ENCODE measurements around the gene C19orf53.
"Not testable (repeated sequence)": the region's sequence is repeated elsewhere in the genome, so short reads cannot be mapped to it uniquely, and the experiment has no call there.

The C19orf53 gene

DNA sequence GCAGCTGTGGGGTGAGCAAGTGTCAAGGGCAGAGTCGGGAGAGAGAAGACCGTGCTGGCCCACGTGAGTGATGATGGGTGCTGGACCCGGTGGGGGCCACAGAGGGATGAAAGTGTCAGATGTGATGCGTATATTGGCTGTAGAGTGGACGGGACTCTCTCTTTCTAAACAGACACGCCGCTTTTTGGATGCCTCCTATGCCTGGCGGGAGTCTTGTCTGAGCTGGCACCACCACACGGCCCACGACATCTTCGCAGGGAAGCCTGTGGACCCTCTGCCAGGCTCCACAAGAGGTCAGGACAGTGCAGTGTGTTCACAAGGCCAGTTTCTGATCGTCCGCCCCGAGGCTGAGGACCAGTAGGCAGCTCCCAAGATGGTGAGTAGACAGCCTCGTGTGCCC lies 22.8 kb upstream of the C19orf53 start:
- FAIRE-seq, result no peak
- TF ChIP-seq, protein P1, sequence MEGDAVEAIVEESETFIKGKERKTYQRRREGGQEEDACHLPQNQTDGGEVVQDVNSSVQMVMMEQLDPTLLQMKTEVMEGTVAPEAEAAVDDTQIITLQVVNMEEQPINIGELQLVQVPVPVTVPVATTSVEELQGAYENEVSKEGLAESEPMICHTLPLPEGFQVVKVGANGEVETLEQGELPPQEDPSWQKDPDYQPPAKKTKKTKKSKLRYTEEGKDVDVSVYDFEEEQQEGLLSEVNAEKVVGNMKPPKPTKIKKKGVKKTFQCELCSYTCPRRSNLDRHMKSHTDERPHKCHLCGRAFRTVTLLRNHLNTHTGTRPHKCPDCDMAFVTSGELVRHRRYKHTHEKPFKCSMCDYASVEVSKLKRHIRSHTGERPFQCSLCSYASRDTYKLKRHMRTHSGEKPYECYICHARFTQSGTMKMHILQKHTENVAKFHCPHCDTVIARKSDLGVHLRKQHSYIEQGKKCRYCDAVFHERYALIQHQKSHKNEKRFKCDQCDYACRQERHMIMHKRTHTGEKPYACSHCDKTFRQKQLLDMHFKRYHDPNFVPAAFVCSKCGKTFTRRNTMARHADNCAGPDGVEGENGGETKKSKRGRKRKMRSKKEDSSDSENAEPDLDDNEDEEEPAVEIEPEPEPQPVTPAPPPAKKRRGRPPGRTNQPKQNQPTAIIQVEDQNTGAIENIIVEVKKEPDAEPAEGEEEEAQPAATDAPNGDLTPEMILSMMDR (IDR thresholded peaks at IDR 0.05; ENCODE audit: insufficient read depth, missing control alignments), result no peak
- no peak for DNase-seq (ENCODE audit: insufficient read length, low spot score)

- DNase-seq (ENCODE audit: insufficient read length, low spot score); FAIRE-seq: not testable (repeated sequence)
Measured at GRCh38 chr19:13753622-13754021, 20.6 kb upstream of the C19orf53 start.

GRCh38 chr19:13756210-13756609 lies 18.0 kb upstream of the C19orf53 start:
- FAIRE-seq (no peak), DNase-seq (ENCODE audit: insufficient read length, low spot score) (no peak)
- TF ChIP-seq, protein P1 (IDR thresholded peaks at IDR 0.05; ENCODE audit: insufficient read depth, missing control alignments), result no peak

- DNase-seq (ENCODE audit: insufficient read length, low spot score) (no peak), FAIRE-seq (no peak)
- TF ChIP-seq, protein P1 (IDR thresholded peaks at IDR 0.05; ENCODE audit: insufficient read depth, missing control alignments), result no peak
Measured at GRCh38 chr19:13757805-13758772, 16.2 kb upstream of the C19orf53 start.

GRCh38 chr19:13758795-13759194 lies 15.5 kb upstream of the C19orf53 start:
- TF ChIP-seq, protein P1 (IDR thresholded peaks at IDR 0.05; ENCODE audit: insufficient read depth, missing control alignments), result no peak
- FAIRE-seq (no peak), DNase-seq (ENCODE audit: insufficient read length, low spot score) (no peak)

DNA sequence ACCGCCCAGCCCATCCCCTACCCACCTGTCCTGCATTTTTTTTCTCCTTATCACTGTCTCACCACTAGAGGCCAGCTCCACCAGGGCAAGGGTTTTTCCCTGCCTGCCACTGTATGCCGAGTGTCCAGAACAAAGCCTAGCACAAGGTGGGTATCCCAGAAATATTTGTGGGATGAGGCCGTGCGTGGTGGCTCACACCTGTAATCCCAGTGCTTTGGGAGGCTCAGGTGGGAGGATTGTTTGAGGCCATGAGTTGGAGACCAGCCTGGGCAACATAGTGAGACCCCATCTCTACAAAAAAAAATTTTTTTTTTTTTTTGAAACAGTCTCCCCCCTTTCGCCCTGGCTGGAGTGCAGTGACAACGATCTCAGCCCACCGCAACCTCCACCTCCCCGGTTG lies 12.8 kb upstream of the C19orf53 start:
- DNase-seq (ENCODE audit: insufficient read length, low spot score) (no peak), FAIRE-seq (no peak)
- TF ChIP-seq, protein P1 (IDR thresholded peaks at IDR 0.05; ENCODE audit: insufficient read depth, missing control alignments), result no peak

- no peak for DNase-seq (ENCODE audit: insufficient read length, low spot score)
- TF ChIP-seq, protein P1 (IDR thresholded peaks at IDR 0.05; ENCODE audit: insufficient read depth, missing control alignments), result no peak
- no peak for FAIRE-seq
Measured at GRCh38 chr19:13762635-13763235, 11.5 kb upstream of the C19orf53 start.

Measured in D721Med (cell line).